Effector memory CD4-positive, alpha-beta T cell (primary cell): ENCODE measurements around the gene CNTN5.

Experiments
- DNase-seq, 3 donors: peaks; one replicate each; pipeline ENCODE4 v3.0.0-alpha.2; 2020
- H3K27ac ChIP-seq: 2 replicates; pipeline ENCODE4 v1.7.0; 2013; ENCODE audit warnings: mild to moderate bottlenecking, low read length, moderate library complexity; ENCODE audit not compliant: insufficient read depth, poor library complexity, severe bottlenecking
- H3K27me3 ChIP-seq: replicated peaks from 2 replicates; pipeline ENCODE4 v1.7.0; 2013; ENCODE audit warnings: mild to moderate bottlenecking, low read length; ENCODE audit not compliant: insufficient read depth, control insufficient read depth, poor library complexity, severe bottlenecking
- H3K36me3 ChIP-seq: 2 replicates; pipeline ENCODE4 v1.7.0; 2013; ENCODE audit warnings: mild to moderate bottlenecking, low read length, moderate library complexity; ENCODE audit not compliant: control insufficient read depth, insufficient read depth
- H3K4me1 ChIP-seq: 2 replicates; pipeline ENCODE4 v1.7.0; 2013; ENCODE audit warnings: low read length, mild to moderate bottlenecking; ENCODE audit not compliant: control insufficient read depth, insufficient read depth, poor library complexity, severe bottlenecking
- H3K4me3 ChIP-seq: 2 replicates; pipeline ENCODE4 v1.7.0; 2013; ENCODE audit warnings: low read length, low read depth, mild to moderate bottlenecking; ENCODE audit not compliant: insufficient read depth, poor library complexity, severe bottlenecking
- H3K9me3 ChIP-seq: 2 replicates; pipeline ENCODE4 v1.7.0; 2013; ENCODE audit warnings: mild to moderate bottlenecking, low read length, moderate library complexity; ENCODE audit not compliant: control insufficient read depth

CNTN5 gene

DNA sequence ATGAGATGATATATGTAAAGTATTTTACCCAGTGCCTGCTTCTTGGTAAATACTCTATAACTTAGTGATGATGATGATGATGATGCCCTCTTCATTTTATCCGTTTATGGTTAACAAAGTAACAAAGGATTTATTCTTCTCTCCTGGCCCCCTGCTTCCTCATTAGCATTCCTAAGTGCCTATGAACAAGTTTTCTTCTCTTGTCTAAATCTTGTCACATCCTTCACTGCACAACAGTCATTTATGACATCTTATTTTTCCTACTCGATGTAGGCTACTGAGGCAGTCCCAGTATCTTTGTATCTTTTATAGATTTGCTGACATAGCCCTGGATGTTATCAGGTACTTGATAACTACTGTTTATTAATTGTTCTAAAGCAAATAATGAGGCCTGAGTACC lies 911.9 kb downstream of the CNTN5 start:
- no peak overlapping the region for H3K27ac ChIP-seq
- H3K4me3 ChIP-seq, result no peak overlapping the region
- no peak for DNase-seq
- peaks cover 7% of the 10 kb centered on the region for H3K9me3 ChIP-seq
- H3K36me3 ChIP-seq, result no peaks in the 10 kb centered on the region
- no peaks in the 10 kb centered on the region for H3K27me3 ChIP-seq
- no peaks in the 10 kb centered on the region for H3K4me1 ChIP-seq

DNA sequence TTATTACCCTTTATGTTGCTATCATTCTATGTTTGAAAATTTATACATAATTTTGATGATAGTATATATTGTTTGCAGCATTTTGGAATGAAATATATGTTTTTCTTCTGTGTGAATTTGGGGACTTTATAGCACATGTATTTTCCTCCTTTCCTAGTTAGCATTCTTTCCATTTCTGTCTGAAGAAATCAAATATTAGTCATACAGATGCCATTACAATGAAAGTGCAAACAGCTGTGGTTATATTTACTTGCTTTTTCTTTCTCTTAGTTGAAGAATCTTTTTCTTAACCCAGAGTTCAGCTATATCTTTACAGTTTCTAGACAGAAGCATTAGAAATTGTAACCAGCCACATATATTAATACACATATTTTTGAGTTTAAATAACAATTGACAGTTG lies 913.3 kb downstream of the CNTN5 start:
- Histone ChIP-seq H3K27ac (no peak overlapping the region), H3K4me3 (no peak overlapping the region), H3K36me3 (no peaks in the 10 kb centered on the region), H3K27me3 (no peaks in the 10 kb centered on the region), H3K9me3 (no peaks in the 10 kb centered on the region), H3K4me1 (no peaks in the 10 kb centered on the region)
- DNase-seq, result no peak

DNA sequence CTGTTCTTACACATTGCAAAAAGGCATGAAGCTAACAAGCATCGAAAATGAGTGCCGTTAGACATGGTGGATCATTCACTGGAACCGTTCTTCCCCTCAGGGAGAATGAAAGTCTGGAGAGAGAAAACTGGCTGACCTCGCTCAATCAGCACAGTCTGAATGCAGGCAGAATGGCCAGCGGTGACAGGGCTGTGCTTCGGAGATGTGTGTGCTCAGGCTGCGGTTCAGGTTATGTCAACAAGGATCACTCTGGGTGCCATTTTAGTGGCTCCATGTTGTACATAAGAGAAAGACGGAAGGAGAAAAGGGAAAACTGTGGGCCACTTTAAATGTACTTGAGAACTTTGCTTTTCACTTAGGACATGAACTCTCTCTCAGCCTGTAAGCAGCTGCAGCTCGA lies 916.6 kb downstream of the CNTN5 start:
- H3K4me3 ChIP-seq, result no peak overlapping the region
- H3K9me3 ChIP-seq, result no peaks in the 10 kb centered on the region
- no peaks in the 10 kb centered on the region for H3K4me1 ChIP-seq
- no peaks in the 10 kb centered on the region for H3K36me3 ChIP-seq
- H3K27me3 ChIP-seq, result no peaks in the 10 kb centered on the region
- H3K27ac ChIP-seq, result no peak overlapping the region
- no peak for DNase-seq

DNA sequence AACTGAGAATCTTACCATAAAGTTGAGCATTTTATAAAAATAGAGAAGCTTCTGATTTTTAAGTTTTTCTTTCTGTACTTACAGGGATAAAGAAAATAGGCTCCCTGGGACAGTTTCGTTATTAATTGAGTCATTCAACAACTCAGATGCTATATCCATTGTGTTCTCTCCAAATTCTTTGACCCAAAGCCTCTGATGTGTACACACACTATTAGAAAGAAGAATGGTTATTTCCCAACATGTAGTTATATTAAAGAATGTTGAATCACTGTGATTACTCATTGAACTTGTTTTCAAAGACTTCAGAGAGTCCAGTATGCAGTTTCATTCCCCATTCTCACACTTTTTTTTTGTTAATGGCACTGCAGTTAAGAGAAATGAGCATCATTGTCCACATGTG lies 932.1 kb downstream of the CNTN5 start:
- no peaks in the 10 kb centered on the region for H3K4me1 ChIP-seq
- H3K9me3 ChIP-seq, result no peaks in the 10 kb centered on the region
- no peak overlapping the region for H3K27ac ChIP-seq

DNA sequence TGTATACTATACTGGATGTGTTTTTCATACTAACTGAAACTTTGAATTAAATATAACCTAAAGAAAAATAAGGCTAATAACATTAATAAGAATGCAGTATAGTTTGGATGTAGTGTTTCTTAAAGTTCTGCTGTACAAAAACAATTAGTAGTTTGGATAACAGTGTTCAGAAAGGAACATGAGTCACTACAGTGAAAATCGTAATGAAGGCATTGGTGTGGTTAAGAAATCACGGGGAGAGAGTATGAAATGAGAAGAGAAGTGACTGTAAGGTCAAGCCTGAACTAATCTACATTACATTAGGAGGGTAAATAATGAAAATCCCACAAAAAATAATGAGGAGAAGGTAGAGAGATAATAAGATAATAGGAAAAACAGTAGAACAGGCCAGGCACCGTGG lies 939.8 kb downstream of the CNTN5 start:
- no peak for DNase-seq
- H3K9me3 ChIP-seq, result no peaks in the 10 kb centered on the region
- H3K4me1 ChIP-seq, result no peaks in the 10 kb centered on the region
- no peaks in the 10 kb centered on the region for H3K27me3 ChIP-seq
- no peak overlapping the region for H3K27ac ChIP-seq
- no peaks in the 10 kb centered on the region for H3K36me3 ChIP-seq
- H3K4me3 ChIP-seq, result no peak overlapping the region

More for the DNA sequence above, 932.1 kb downstream of the CNTN5 start:
- Histone ChIP-seq H3K27me3 (no peaks in the 10 kb centered on the region), H3K4me3 (no peak overlapping the region), H3K36me3 (no peaks in the 10 kb centered on the region)
- no peak for DNase-seq

DNA sequence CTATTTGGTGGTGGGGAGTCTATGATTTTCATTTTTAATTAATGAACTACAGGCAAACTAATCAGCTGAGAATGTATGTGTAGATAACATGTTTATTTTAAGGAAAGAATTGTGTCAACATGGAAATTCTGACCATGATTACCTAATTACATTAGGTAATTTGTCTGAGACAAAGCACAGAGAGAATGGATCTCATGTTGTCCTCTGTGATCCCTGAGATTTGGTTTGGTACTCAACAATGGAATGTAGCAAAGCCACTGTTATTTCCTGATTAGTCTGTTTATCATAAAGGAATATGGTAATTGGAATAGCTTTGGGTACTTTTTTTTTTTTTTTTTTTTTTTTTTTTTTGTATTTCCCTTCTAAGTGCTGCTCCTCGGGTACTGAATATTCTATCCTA lies 947.6 kb downstream of the CNTN5 start:
- no peak overlapping the region for H3K27ac ChIP-seq
- no peaks in the 10 kb centered on the region for H3K4me1 ChIP-seq
- H3K4me3 ChIP-seq, result no peak overlapping the region
- H3K36me3 ChIP-seq, result no peaks in the 10 kb centered on the region
- H3K27me3 ChIP-seq, result no peaks in the 10 kb centered on the region
- DNase-seq, result no peak
- no peaks in the 10 kb centered on the region for H3K9me3 ChIP-seq

DNA sequence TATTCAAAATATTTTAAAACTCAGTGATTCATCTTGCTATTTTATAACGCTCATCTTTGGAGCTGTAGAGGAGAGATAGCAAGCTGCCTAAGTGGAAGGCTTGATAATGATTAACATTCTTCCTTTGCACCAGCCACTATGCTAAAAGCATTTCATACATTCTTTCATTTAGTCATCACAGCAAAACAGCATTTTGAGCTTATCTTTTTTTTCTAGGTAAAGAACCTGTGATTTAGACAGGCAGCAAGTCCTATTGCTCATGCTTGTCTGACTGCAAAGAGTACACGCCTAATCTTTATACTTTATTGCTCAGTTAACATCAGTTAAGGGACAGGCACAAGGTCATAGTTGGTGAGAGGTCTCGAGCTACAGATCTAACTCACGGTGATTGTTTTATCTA lies 953.2 kb downstream of the CNTN5 start:
- no peaks in the 10 kb centered on the region for H3K27me3 ChIP-seq
- no peak overlapping the region for H3K4me3 ChIP-seq
- H3K9me3 ChIP-seq, result no peaks in the 10 kb centered on the region
- no peak overlapping the region for H3K27ac ChIP-seq
- DNase-seq, result no peak
- H3K36me3 ChIP-seq, result no peaks in the 10 kb centered on the region
- no peaks in the 10 kb centered on the region for H3K4me1 ChIP-seq

DNA sequence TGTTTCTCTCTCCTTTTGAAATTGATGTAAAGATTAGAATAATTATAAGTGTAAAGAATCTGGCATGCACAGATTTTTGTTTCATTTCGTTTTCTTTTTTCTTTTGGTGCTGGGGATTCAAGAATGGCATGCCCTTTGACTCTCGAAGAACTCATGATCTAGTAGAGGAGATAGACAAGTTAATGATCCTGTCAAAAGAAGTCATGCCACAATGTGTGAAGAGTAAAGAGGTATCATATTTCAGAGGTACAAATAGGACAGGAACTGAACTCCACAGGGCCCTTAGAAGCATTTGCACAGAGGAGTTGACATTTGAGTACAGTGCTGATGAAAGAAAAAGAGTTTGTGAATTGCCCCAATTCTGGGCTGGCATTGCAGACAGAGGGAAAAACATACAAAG lies 958.3 kb downstream of the CNTN5 start:
- no peak overlapping the region for H3K4me3 ChIP-seq
- no peaks in the 10 kb centered on the region for H3K27me3 ChIP-seq
- no peaks in the 10 kb centered on the region for H3K36me3 ChIP-seq

DNA sequence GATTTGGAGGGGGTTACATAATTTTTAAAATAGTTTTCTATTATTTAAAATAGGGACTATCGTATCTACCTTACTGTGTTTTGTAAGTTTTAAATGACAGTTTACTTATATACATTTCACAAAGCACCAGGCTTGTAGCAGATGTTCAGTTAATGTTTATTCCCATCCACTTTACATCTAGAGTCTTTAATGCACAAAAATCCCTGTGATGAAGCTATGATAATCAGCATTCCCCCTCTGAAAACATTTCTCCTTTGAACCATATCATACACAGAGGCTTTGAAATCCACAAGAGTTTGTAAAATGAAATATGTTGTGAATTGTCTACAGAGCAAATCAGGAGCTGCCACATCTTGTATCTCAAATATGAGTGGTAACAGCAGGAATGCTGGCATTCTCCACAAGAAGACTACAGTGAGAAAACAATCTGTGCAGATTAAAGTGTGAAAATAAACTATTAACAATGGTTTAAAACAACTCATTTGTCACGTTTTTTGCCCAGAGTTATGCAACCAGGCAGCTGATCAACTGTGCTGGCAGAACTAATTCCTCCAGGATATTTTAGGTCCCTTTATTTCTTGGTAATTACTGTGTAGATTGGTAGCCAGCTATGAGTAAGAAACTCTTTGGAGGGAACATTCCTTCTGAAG lies 967.2 kb downstream of the CNTN5 start:
- H3K36me3 ChIP-seq, result no peaks in the 10 kb centered on the region
- no peaks in the 10 kb centered on the region for H3K4me1 ChIP-seq
- DNase-seq, result no peak
- H3K9me3 ChIP-seq, result no peaks in the 10 kb centered on the region
- no peaks in the 10 kb centered on the region for H3K27me3 ChIP-seq
- no peak overlapping the region for H3K4me3 ChIP-seq
- H3K27ac ChIP-seq, result no peak overlapping the region

More for the DNA sequence above, 958.3 kb downstream of the CNTN5 start:
- H3K27ac ChIP-seq, result no peak overlapping the region
- no peaks in the 10 kb centered on the region for H3K9me3 ChIP-seq
- no peak for DNase-seq
- H3K4me1 ChIP-seq, result no peaks in the 10 kb centered on the region

DNA sequence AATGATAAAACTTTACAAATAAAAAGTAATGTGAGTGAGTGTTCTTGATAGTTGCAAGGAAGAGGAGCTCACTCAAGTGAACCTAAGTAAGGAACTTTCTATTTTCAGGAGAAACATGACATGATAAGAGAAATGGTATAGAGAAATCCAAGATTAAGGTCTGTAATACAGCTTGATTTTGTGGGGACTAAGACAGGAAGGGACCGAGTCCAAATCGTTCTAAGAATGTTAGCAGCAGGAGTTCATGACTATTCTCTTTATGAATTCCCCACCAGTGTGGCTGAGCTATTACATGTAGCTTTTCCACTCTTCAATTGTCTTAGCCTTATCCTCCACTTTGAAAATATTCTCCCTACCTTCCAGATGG lies 967.7 kb downstream of the CNTN5 start:
- H3K27ac ChIP-seq, result no peak overlapping the region
- H3K27me3 ChIP-seq, result no peaks in the 10 kb centered on the region
- DNase-seq, result no peak
- H3K4me1 ChIP-seq, result no peaks in the 10 kb centered on the region
- H3K4me3 ChIP-seq, result no peak overlapping the region
- H3K9me3 ChIP-seq, result no peaks in the 10 kb centered on the region
- H3K36me3 ChIP-seq, result no peaks in the 10 kb centered on the region
